ENCODE measurements around the gene SNX3. TPM values are rescaled to one million over a fixed set of nuclear protein-coding genes. Genes with fewer than 3 reads are reported as not detected.

Gene SNX3
- total RNA-seq, 1 experiment from 2014 or later, result 104 TPM

DNA sequence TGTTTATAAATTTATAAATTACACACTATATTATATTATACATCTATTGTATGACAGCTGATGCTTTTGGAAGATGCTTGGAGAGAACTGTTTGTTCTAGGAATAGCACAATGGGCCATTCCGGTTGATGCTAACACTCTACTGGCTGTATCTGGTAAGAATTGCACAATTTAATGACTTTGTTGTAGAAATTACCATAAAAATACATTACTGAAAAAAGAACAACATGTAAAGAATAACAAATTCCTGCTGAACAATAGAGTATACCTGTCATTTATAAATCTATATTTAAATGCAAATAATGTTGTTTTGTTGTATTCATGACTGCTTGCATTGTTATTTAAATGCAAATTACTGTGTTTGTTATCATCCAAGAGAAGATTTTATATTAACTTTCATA, 80.6 kb downstream of the SNX3 start:
- H3K4me1 ChIP-seq (ENCODE audit: insufficient read depth, low read length, poor library complexity, severe bottlenecking), result peaks cover 6% of the 10 kb centered on the region
- no TSS peak for BruUV-seq (replicated peaks)
- H3K9me3 ChIP-seq (ENCODE audit: low read depth, low read length, poor library complexity, severe bottlenecking), result no peaks in the 10 kb centered on the region
- intact Hi-C loops (cut with micrococcal nuclease; ENCODE audit: unreplicated experiment), result no loop called here
- CTCF ChIA-PET, result interaction anchor here (0.7 kb wide), 1 partner anchor 132 kb away, joined by 3 read pairs; no protein-coding TSS in a partner anchor
- POLR2A ChIA-PET (ENCODE audit: low non-redundant PET), result no interaction called here
- no peak for TF ChIP-seq EZH2 (IDR thresholded peaks at IDR 0.05; ENCODE audit: borderline replicate concordance, low read depth, low read length, poor library complexity, severe bottlenecking)
- TF ChIP-seq, protein P1, sequence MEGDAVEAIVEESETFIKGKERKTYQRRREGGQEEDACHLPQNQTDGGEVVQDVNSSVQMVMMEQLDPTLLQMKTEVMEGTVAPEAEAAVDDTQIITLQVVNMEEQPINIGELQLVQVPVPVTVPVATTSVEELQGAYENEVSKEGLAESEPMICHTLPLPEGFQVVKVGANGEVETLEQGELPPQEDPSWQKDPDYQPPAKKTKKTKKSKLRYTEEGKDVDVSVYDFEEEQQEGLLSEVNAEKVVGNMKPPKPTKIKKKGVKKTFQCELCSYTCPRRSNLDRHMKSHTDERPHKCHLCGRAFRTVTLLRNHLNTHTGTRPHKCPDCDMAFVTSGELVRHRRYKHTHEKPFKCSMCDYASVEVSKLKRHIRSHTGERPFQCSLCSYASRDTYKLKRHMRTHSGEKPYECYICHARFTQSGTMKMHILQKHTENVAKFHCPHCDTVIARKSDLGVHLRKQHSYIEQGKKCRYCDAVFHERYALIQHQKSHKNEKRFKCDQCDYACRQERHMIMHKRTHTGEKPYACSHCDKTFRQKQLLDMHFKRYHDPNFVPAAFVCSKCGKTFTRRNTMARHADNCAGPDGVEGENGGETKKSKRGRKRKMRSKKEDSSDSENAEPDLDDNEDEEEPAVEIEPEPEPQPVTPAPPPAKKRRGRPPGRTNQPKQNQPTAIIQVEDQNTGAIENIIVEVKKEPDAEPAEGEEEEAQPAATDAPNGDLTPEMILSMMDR (conservative IDR thresholded peaks at IDR 0.05; ENCODE audit: low read depth, low read length), result no peak
- peaks cover 51% of the 10 kb centered on the region for H3K27me3 ChIP-seq (replicated peaks; ENCODE audit: insufficient read depth, low read depth, low read length, poor library complexity)
- H3K4me3 ChIP-seq (ENCODE audit: low read depth, low read length, poor library complexity, severe bottlenecking), result no peak overlapping the region
- no peak for DNase-seq (ENCODE audit: low spot score)
- no peak overlapping the region for H3K27ac ChIP-seq (ENCODE audit: low read depth, low read length, poor library complexity, severe bottlenecking)
- H3K36me3 ChIP-seq (ENCODE audit: insufficient read depth, low read length, poor library complexity, severe bottlenecking), result no peaks in the 10 kb centered on the region

DNA sequence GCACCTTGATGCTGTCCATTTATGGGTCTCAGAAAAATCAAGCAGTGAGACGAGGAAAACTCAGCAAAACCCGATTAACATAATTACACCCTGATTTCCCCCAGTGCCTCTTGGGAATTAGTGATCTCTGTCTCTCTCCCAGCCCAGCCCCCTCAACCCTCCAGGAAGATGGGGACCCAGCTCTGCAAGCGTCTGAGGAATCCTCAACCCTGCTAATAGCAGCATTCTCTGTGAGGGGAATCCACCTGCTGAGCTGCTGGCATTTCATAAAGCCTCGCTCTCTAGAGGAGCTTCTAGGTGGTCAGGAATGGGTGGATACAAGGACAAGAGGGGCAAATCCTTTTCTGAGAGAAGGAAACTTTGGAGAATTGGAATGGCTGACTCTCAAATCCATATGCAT, 81.1 kb downstream of the SNX3 start:
- H3K36me3 ChIP-seq (ENCODE audit: insufficient read depth, low read length, poor library complexity, severe bottlenecking), result no peaks in the 10 kb centered on the region
- H3K9me3 ChIP-seq (ENCODE audit: low read depth, low read length, poor library complexity, severe bottlenecking), result no peaks in the 10 kb centered on the region
- intact Hi-C loops (cut with micrococcal nuclease; ENCODE audit: unreplicated experiment), result no loop called here
- TF ChIP-seq, protein P1 (conservative IDR thresholded peaks at IDR 0.05; ENCODE audit: low read depth, low read length), result no peak
- TF ChIP-seq EZH2 (IDR thresholded peaks at IDR 0.05; ENCODE audit: borderline replicate concordance, low read depth, low read length, poor library complexity, severe bottlenecking), result no peak
- no TSS peak for BruUV-seq (replicated peaks)
- ChIA-PET POLR2A (ENCODE audit: low non-redundant PET) (no interaction called here), CTCF (interaction anchor here (0.7 kb wide), 1 partner anchor 131 kb away, joined by 3 read pairs; no protein-coding TSS in a partner anchor)
- no peak overlapping the region for H3K27ac ChIP-seq (ENCODE audit: low read depth, low read length, poor library complexity, severe bottlenecking)
- H3K4me1 ChIP-seq (ENCODE audit: insufficient read depth, low read length, poor library complexity, severe bottlenecking), result peaks cover 6% of the 10 kb centered on the region
- DNase-seq (ENCODE audit: low spot score), result no peak
- H3K27me3 ChIP-seq (replicated peaks; ENCODE audit: insufficient read depth, low read depth, low read length, poor library complexity), result peaks cover 57% of the 10 kb centered on the region
- no peak overlapping the region for H3K4me3 ChIP-seq (ENCODE audit: low read depth, low read length, poor library complexity, severe bottlenecking)

DNA sequence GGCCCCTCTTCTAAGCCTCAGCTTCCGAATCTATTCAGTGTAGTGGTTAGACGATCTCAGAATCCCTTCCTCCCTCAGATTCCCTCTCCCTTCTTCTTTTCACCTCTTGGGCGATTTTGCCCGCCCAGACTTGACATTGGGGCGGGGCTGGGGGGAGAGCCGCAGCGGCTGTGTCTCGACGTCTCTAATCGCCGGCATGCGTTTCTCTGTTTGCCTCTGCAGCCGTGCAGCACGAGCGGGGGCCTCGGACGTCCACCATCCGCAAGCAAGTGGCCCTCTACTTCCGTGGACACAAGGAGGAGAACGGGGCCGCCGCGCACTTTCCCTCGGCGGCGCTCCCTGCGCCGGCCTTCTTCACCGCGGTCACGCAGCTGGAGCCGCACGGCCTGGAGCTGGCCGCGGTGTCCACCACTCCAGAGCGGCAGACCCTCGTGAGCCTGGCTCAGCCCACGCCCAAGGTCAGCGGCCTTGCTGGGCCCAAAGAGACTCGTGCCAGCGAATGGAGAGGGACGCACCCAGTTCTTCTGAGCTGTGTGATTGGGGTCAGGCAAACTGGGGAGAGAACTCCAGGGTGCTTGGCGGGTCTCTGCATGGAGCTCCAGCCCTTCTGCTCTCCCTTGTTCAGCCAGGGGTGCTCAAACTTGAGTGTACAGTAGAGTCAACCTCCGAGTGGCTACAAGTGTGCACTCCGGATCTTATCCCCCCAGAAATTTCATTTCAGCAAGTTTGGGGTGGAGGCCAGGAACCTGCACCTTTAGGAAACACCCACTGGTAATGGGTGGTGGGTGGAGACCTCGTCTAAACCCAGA, 84.4 kb downstream of the SNX3 start:
- TF ChIP-seq EZH2 (IDR thresholded peaks at IDR 0.05; ENCODE audit: borderline replicate concordance, low read depth, low read length, poor library complexity, severe bottlenecking), result peak; percentile 59
- TF ChIP-seq, protein P1 (conservative IDR thresholded peaks at IDR 0.05; ENCODE audit: low read depth, low read length), result no peak
- no peaks in the 10 kb centered on the region for H3K36me3 ChIP-seq (ENCODE audit: insufficient read depth, low read length, poor library complexity, severe bottlenecking)
- no peak for DNase-seq (ENCODE audit: low spot score)
- H3K9me3 ChIP-seq (ENCODE audit: low read depth, low read length, poor library complexity, severe bottlenecking), result no peaks in the 10 kb centered on the region
- BruUV-seq (replicated peaks), result no TSS peak
- H3K27me3 ChIP-seq (replicated peaks; ENCODE audit: insufficient read depth, low read depth, low read length, poor library complexity), result peaks cover 89% of the 10 kb centered on the region
- intact Hi-C loops (cut with micrococcal nuclease; ENCODE audit: unreplicated experiment), result no loop called here
- peak overlapping the region; percentile 8 for H3K4me3 ChIP-seq (ENCODE audit: low read depth, low read length, poor library complexity, severe bottlenecking)
- H3K4me1 ChIP-seq (ENCODE audit: insufficient read depth, low read length, poor library complexity, severe bottlenecking), result peaks cover 6% of the 10 kb centered on the region
- ChIA-PET POLR2A (ENCODE audit: low non-redundant PET) (no interaction called here), CTCF (interaction anchor here (0.6 to 1.2 kb wide), 2 partner anchors 202 to 315 kb away, joined by 3 to 4 read pairs; no protein-coding TSS in a partner anchor)
- no peak overlapping the region for H3K27ac ChIP-seq (ENCODE audit: low read depth, low read length, poor library complexity, severe bottlenecking)

Data from A673 (cell line).